Progenitor cell of endocrine pancreas (in vitro differentiated cells): ENCODE results near the gene SND1. TPM values are rescaled to one million over a fixed set of nuclear protein-coding genes. Genes with fewer than 3 reads are reported as not detected.

Experiments used
- DNase-seq: peaks from one replicate; pipeline ENCODE4 v3.0.0; 2021; ENCODE audit warnings: low spot score; ENCODE audit not compliant: unreplicated experiment
- H3K27ac Mint-ChIP-seq: 2 replicates; pipeline ENCODE4 v1.8.0; 2021; ENCODE audit warnings: mild to moderate bottlenecking, moderate library complexity, mixed read lengths
- H3K27me3 Mint-ChIP-seq: 2 replicates; pipeline ENCODE4 v1.8.0; 2021; ENCODE audit warnings: mixed read lengths
- H3K36me3 Mint-ChIP-seq: 2 replicates; pipeline ENCODE4 v1.8.0; 2022; ENCODE audit warnings: mixed read lengths; ENCODE audit not compliant: insufficient read depth
- H3K4me1 Mint-ChIP-seq: 2 replicates; pipeline ENCODE4 v1.8.0; 2021; ENCODE audit warnings: low read depth, mixed read lengths
- H3K4me3 Mint-ChIP-seq: 2 replicates; pipeline ENCODE4 v1.8.0; 2021; ENCODE audit warnings: low read depth, mild to moderate bottlenecking, moderate library complexity, mixed read lengths
- H3K9me3 Mint-ChIP-seq: 2 replicates; pipeline ENCODE4 v1.8.0; 2021; ENCODE audit warnings: low read depth, mixed read lengths
- CTCF ChIP-seq: fragments of 200-600 bp; sonication (generic); IDR thresholded peaks from one replicate; pipeline ENCODE4 v1.5.0; 2021; ENCODE audit warnings: antibody characterized with exemption, mild to moderate bottlenecking; ENCODE audit not compliant: unreplicated experiment
- total RNA-seq: library from RNA; stranded (reverse); gene quantifications from 2 replicates; pipeline ENCODE4 v1.2.1, GENCODE V29; 2021

The SND1 gene
- total RNA-seq, 1 donor from 2014 or later = 213 TPM

GRCh38 chr7:127653396-127653795 is 1.4 kb downstream of the SND1 start:
- TF ChIP-seq CTCF = no peak
- Mint-ChIP-seq H3K4me3 (peak overlapping the region; percentile 97), H3K27ac (no peak overlapping the region), H3K4me1 (peaks cover 36% of the 10 kb centered on the region), H3K36me3 (peaks cover 2% of the 10 kb centered on the region), H3K9me3 (no peaks in the 10 kb centered on the region), H3K27me3 (no peaks in the 10 kb centered on the region)
- DNase-seq = no peak

GRCh38 chr7:127654404-127655394 is 2.7 kb downstream of the SND1 start:
- no peaks in the 10 kb centered on the region for H3K9me3 Mint-ChIP-seq
- H3K4me1 Mint-ChIP-seq = peaks cover 38% of the 10 kb centered on the region
- no peak for DNase-seq
- peak overlapping the region; percentile 2 for H3K27ac Mint-ChIP-seq
- no peaks in the 10 kb centered on the region for H3K27me3 Mint-ChIP-seq
- H3K4me3 Mint-ChIP-seq = peak overlapping the region; percentile 97
- peaks cover 3% of the 10 kb centered on the region for H3K36me3 Mint-ChIP-seq
- TF ChIP-seq CTCF = no peak

- Mint-ChIP-seq H3K4me1 (peaks cover 38% of the 10 kb centered on the region), H3K27ac (peak overlapping the region; percentile 9), H3K27me3 (no peaks in the 10 kb centered on the region), H3K9me3 (no peaks in the 10 kb centered on the region), H3K36me3 (peaks cover 3% of the 10 kb centered on the region), H3K4me3 (no peak overlapping the region)
- DNase-seq = no peak
- no peak for TF ChIP-seq CTCF
Observed at GRCh38 chr7:127655720-127656119, 3.7 kb downstream of the SND1 start.

- H3K4me1 Mint-ChIP-seq = peaks cover 31% of the 10 kb centered on the region
- H3K27me3 Mint-ChIP-seq = no peaks in the 10 kb centered on the region
- no peak for TF ChIP-seq CTCF
- no peak overlapping the region for H3K27ac Mint-ChIP-seq
- no peak for DNase-seq
- H3K9me3 Mint-ChIP-seq = no peaks in the 10 kb centered on the region
- no peak overlapping the region for H3K4me3 Mint-ChIP-seq
- H3K36me3 Mint-ChIP-seq = peaks cover 3% of the 10 kb centered on the region
Observed at GRCh38 chr7:127657500-127657899, 5.5 kb downstream of the SND1 start.

GRCh38 chr7:127658970-127659630 is 7.1 kb downstream of the SND1 start:
- peaks cover 8% of the 10 kb centered on the region for H3K36me3 Mint-ChIP-seq
- H3K27me3 Mint-ChIP-seq = no peaks in the 10 kb centered on the region
- H3K9me3 Mint-ChIP-seq = no peaks in the 10 kb centered on the region
- DNase-seq = no peak
- TF ChIP-seq CTCF = no peak
- H3K27ac Mint-ChIP-seq = no peak overlapping the region
- peaks cover 21% of the 10 kb centered on the region for H3K4me1 Mint-ChIP-seq
- no peak overlapping the region for H3K4me3 Mint-ChIP-seq
